ENCODE data around the gene EDRF1. TPM values are rescaled to one million over a fixed set of nuclear protein-coding genes. Genes with fewer than 3 reads are reported as not detected.

The EDRF1 gene
- total RNA-seq, 1 experiment from 2014 or later = 19.9 TPM

- intact Hi-C loops (cut with micrococcal nuclease; ENCODE audit: unreplicated experiment) = no loop called here
- H3K9me3 Mint-ChIP-seq (ENCODE audit: low read depth, unreplicated experiment) = no peaks in the 10 kb centered on the region
- DNase-seq = no peak
- no peaks in the 10 kb centered on the region for H3K4me1 Mint-ChIP-seq (ENCODE audit: low read depth, unreplicated experiment)
- CTCF ChIA-PET = no interaction called here
- H3K4me3 Mint-ChIP-seq (ENCODE audit: low read depth, unreplicated experiment) = no peak overlapping the region
- TF ChIP-seq CTCF (IDR thresholded peaks at IDR 0.05; ENCODE audit: unreplicated experiment) = no peak
- no TSS peak for BruUV-seq (replicated peaks)
- no peak overlapping the region for H3K27ac Mint-ChIP-seq (ENCODE audit: unreplicated experiment)
- peaks cover 12% of the 10 kb centered on the region for H3K36me3 Mint-ChIP-seq (ENCODE audit: insufficient read depth, unreplicated experiment)
- H3K27me3 Mint-ChIP-seq (ENCODE audit: unreplicated experiment) = no peaks in the 10 kb centered on the region
These were observed 42.5 kb downstream of the EDRF1 start for GRCh38 chr10:125761961-125762360.

- DNase-seq = no peak
- no peaks in the 10 kb centered on the region for H3K27me3 Mint-ChIP-seq (ENCODE audit: unreplicated experiment)
- no peak for TF ChIP-seq CTCF (IDR thresholded peaks at IDR 0.05; ENCODE audit: unreplicated experiment)
These were observed 43.5 kb downstream of the EDRF1 start for GRCh38 chr10:125762692-125763648.

GRCh38 chr10:125765835-125766234 lies 46.3 kb downstream of the EDRF1 start:
- DNase-seq = no peak
- intact Hi-C loops (cut with micrococcal nuclease; ENCODE audit: unreplicated experiment) = no loop called here
- TF ChIP-seq CTCF (IDR thresholded peaks at IDR 0.05; ENCODE audit: unreplicated experiment) = no peak
- H3K9me3 Mint-ChIP-seq (ENCODE audit: low read depth, unreplicated experiment) = no peaks in the 10 kb centered on the region
- no peaks in the 10 kb centered on the region for H3K27me3 Mint-ChIP-seq (ENCODE audit: unreplicated experiment)
- H3K4me3 Mint-ChIP-seq (ENCODE audit: low read depth, unreplicated experiment) = no peak overlapping the region
- peaks cover 12% of the 10 kb centered on the region for H3K36me3 Mint-ChIP-seq (ENCODE audit: insufficient read depth, unreplicated experiment)
- no TSS peak for BruUV-seq (replicated peaks)
- H3K4me1 Mint-ChIP-seq (ENCODE audit: low read depth, unreplicated experiment) = no peaks in the 10 kb centered on the region
- CTCF ChIA-PET = no interaction called here
- H3K27ac Mint-ChIP-seq (ENCODE audit: unreplicated experiment) = no peak overlapping the region

More at GRCh38 chr10:125762692-125763648, 43.5 kb downstream of the EDRF1 start:
- H3K4me1 Mint-ChIP-seq (ENCODE audit: low read depth, unreplicated experiment) = no peaks in the 10 kb centered on the region
- no peaks in the 10 kb centered on the region for H3K9me3 Mint-ChIP-seq (ENCODE audit: low read depth, unreplicated experiment)
- CTCF ChIA-PET = no interaction called here
- H3K36me3 Mint-ChIP-seq (ENCODE audit: insufficient read depth, unreplicated experiment) = peaks cover 12% of the 10 kb centered on the region
- intact Hi-C loops (cut with micrococcal nuclease; ENCODE audit: unreplicated experiment) = no loop called here
- no peak overlapping the region for H3K27ac Mint-ChIP-seq (ENCODE audit: unreplicated experiment)
- BruUV-seq (replicated peaks) = no TSS peak
- no peak overlapping the region for H3K4me3 Mint-ChIP-seq (ENCODE audit: low read depth, unreplicated experiment)

- Mint-ChIP-seq H3K4me3 (ENCODE audit: low read depth, unreplicated experiment) (no peak overlapping the region), H3K4me1 (ENCODE audit: low read depth, unreplicated experiment) (no peaks in the 10 kb centered on the region), H3K27ac (ENCODE audit: unreplicated experiment) (no peak overlapping the region), H3K36me3 (ENCODE audit: insufficient read depth, unreplicated experiment) (peaks cover 8% of the 10 kb centered on the region), H3K9me3 (ENCODE audit: low read depth, unreplicated experiment) (no peaks in the 10 kb centered on the region), H3K27me3 (ENCODE audit: unreplicated experiment) (no peaks in the 10 kb centered on the region)
- no peak for DNase-seq
- intact Hi-C loops (cut with micrococcal nuclease; ENCODE audit: unreplicated experiment) = no loop called here
- no TSS peak for BruUV-seq (replicated peaks)
- TF ChIP-seq CTCF (IDR thresholded peaks at IDR 0.05; ENCODE audit: unreplicated experiment) = no peak
- CTCF ChIA-PET = no interaction called here
These were observed 47.0 kb downstream of the EDRF1 start for GRCh38 chr10:125766511-125766910.
